Endometrium (tissue), 2 donors: ENCODE results near the gene PRRT2.

Experiments used
- FAIRE-seq: peaks from 2 replicates; lab custom pipeline; 2012; peaks lifted over from hg19 to GRCh38; lab: Jason Lieb, UNC
- donor health status: control.
- donor health status: control.

Gene PRRT2

GRCh38 chr16:29835926-29836325, 23.9 kb downstream of the PRRT2 start:
- FAIRE-seq, result no peak

GRCh38 chr16:29836623-29837022, 24.6 kb downstream of the PRRT2 start:
- no peak for FAIRE-seq

GRCh38 chr16:29837841-29838240, 25.8 kb downstream of the PRRT2 start:
- no peak for FAIRE-seq

GRCh38 chr16:29839822-29840221, 27.8 kb downstream of the PRRT2 start:
- no peak for FAIRE-seq

GRCh38 chr16:29840240-29840639, 28.2 kb downstream of the PRRT2 start:
- FAIRE-seq, result no peak

- no peak for FAIRE-seq
Observed at GRCh38 chr16:29841631-29842030, 29.6 kb downstream of the PRRT2 start.

- no peak for FAIRE-seq
Observed at GRCh38 chr16:29842732-29843346, 30.8 kb downstream of the PRRT2 start.

GRCh38 chr16:29843931-29844330, 31.9 kb downstream of the PRRT2 start:
- FAIRE-seq, result no peak

GRCh38 chr16:29844575-29845331, 32.8 kb downstream of the PRRT2 start:
- no peak for FAIRE-seq

- no peak for FAIRE-seq
Observed at GRCh38 chr16:29845656-29846055, 33.7 kb downstream of the PRRT2 start.

GRCh38 chr16:29848420-29849297, 36.7 kb downstream of the PRRT2 start:
- no peak for FAIRE-seq

GRCh38 chr16:29849505-29849904, 37.5 kb downstream of the PRRT2 start:
- FAIRE-seq, result no peak

GRCh38 chr16:29850998-29851397, 39.0 kb downstream of the PRRT2 start:
- FAIRE-seq, result no peak

- no peak for FAIRE-seq
Observed at GRCh38 chr16:29852654-29853053, 40.7 kb downstream of the PRRT2 start.

GRCh38 chr16:29854520-29855100, 42.6 kb downstream of the PRRT2 start:
- no peak for FAIRE-seq

- FAIRE-seq, result no peak
Observed at GRCh38 chr16:29857133-29857760, 45.3 kb downstream of the PRRT2 start.

- FAIRE-seq, result no peak
Observed at GRCh38 chr16:29858149-29858849, 46.3 kb downstream of the PRRT2 start.

GRCh38 chr16:29858974-29859373, 47.0 kb downstream of the PRRT2 start:
- no peak for FAIRE-seq

GRCh38 chr16:29860218-29860617, 48.2 kb downstream of the PRRT2 start:
- no peak for FAIRE-seq

GRCh38 chr16:29862383-29862883, 50.4 kb downstream of the PRRT2 start:
- FAIRE-seq, result no peak
